ENCODE data around the gene CIZ1.

Gene CIZ1

GRCh38 chr9:128203024-128203706, 11.8 kb upstream of the CIZ1 start, which contains the start of gene DNM1:
Gene DNM1 (plus strand): TSS chr9:128203379. CDS start chr9:128203471, 92 bp downstream.
- in situ Hi-C loops (cut with MboI; ENCODE audit: low pct_unique_long_range_greater_than_20kb, low sequenced_read_pairs, unreplicated experiment): no loop called here
- peak; percentile 99 for DNase-seq (ENCODE audit: low spot score)
- peak; percentile 95 for TF ChIP-seq CTCF (IDR thresholded peaks at IDR 0.05; ENCODE audit: extremely low read depth, insufficient read depth, missing control alignments)

- TF ChIP-seq CTCF (IDR thresholded peaks at IDR 0.05; ENCODE audit: extremely low read depth, insufficient read depth, missing control alignments): no peak
- in situ Hi-C loops (cut with MboI; ENCODE audit: low pct_unique_long_range_greater_than_20kb, low sequenced_read_pairs, unreplicated experiment): no loop called here
- DNase-seq (ENCODE audit: low spot score): no peak
Measured at GRCh38 chr9:128202648-128203023, 11.3 kb upstream of the CIZ1 start.

- no peak for DNase-seq (ENCODE audit: low spot score)
- no peak for TF ChIP-seq CTCF (IDR thresholded peaks at IDR 0.05; ENCODE audit: extremely low read depth, insufficient read depth, missing control alignments)
- in situ Hi-C loops (cut with MboI; ENCODE audit: low pct_unique_long_range_greater_than_20kb, low sequenced_read_pairs, unreplicated experiment): no loop called here
Measured at GRCh38 chr9:128201441-128202369, 10.3 kb upstream of the CIZ1 start.

GRCh38 chr9:128193469-128194096, 2.2 kb upstream of the CIZ1 start:
- in situ Hi-C loops (cut with MboI; ENCODE audit: low pct_unique_long_range_greater_than_20kb, low sequenced_read_pairs, unreplicated experiment): no loop called here

GRCh38 chr9:128192601-128193371, 1.4 kb upstream of the CIZ1 start:
- in situ Hi-C loops (cut with MboI; ENCODE audit: low pct_unique_long_range_greater_than_20kb, low sequenced_read_pairs, unreplicated experiment): no loop called here
- peak; percentile 82 for DNase-seq (ENCODE audit: low spot score)
- TF ChIP-seq CTCF (IDR thresholded peaks at IDR 0.05; ENCODE audit: extremely low read depth, insufficient read depth, missing control alignments): peak; percentile 82

More at GRCh38 chr9:128193469-128194096, 2.2 kb upstream of the CIZ1 start:
- no peak for DNase-seq (ENCODE audit: low spot score)
- no peak for TF ChIP-seq CTCF (IDR thresholded peaks at IDR 0.05; ENCODE audit: extremely low read depth, insufficient read depth, missing control alignments)

Measured in GM13977 (cell line).